Stomach smooth muscle (tissue), 2 donors: ENCODE measurements around the gene TLK2.
"Not testable (repeated sequence)": the region's sequence is repeated elsewhere in the genome, so short reads cannot be mapped to it uniquely, and the experiment has no call there.

Source experiments
- H3K27ac ChIP-seq: one replicate; pipeline ENCODE4 v1.7.0; 2013; ENCODE audit warnings: mild to moderate bottlenecking, low read length, inconsistent platforms
- H3K27me3 ChIP-seq, 2 donors: one replicate each; pipeline ENCODE4 v1.7.0; 2013; ENCODE audit warnings: low read length in 2 of 2; ENCODE audit not compliant: insufficient read depth in 2 of 2, control insufficient read depth in 1 of 2
- H3K36me3 ChIP-seq, 2 donors: one replicate each; pipeline ENCODE4 v1.7.0; 2013; ENCODE audit warnings: low read length in 2 of 2; ENCODE audit not compliant: control insufficient read depth in 2 of 2, insufficient read depth in 2 of 2
- H3K4me1 ChIP-seq: one replicate; pipeline ENCODE4 v1.7.0; 2013; ENCODE audit warnings: low read length; ENCODE audit not compliant: control insufficient read depth, insufficient read depth
- H3K4me3 ChIP-seq, 2 donors: one replicate each; pipeline ENCODE4 v1.7.0; 2013; ENCODE audit warnings: low read length in 2 of 2
- H3K9ac ChIP-seq, 2 donors: one replicate each; pipeline ENCODE4 v1.7.0; 2013; ENCODE audit warnings: low read length in 2 of 2, mild to moderate bottlenecking in 1 of 2
- H3K9me3 ChIP-seq, 2 donors: one replicate each; pipeline ENCODE4 v1.7.0; 2013; ENCODE audit warnings: low read length in 2 of 2; ENCODE audit not compliant: control insufficient read depth in 2 of 2
- donor health status: healthy.
- donor health status: Pancreatic carcinoma.

TLK2 gene

DNA sequence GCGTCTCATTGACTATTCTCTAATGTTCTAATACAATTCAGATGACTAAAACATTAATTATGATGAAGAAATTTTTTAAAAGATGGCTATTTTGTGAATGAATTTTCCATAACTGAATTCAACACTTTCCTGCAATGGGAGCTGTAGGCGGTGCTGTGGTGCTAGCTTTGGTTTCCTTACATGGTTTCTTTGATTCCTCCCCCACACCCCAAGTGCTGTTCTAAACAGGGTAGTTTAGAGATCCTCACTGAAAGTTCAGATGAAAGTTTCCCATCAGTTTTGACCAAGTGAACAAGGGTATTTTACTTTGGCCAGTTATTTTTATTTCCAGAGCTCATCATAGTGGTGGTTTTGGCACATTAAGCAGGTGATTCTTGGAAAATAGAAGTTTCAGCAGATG, 122.8 kb downstream of the TLK2 start:
- Histone ChIP-seq H3K36me3 (peaks cover 32 to 34% of the 10 kb centered on the region in 2 donors), H3K27ac (no peak overlapping the region), H3K9me3 (no peaks in the 10 kb centered on the region), H3K4me3 (no peak overlapping the region), H3K4me1 (no peaks in the 10 kb centered on the region), H3K27me3 (no peaks in the 10 kb centered on the region), H3K9ac (no peak overlapping the region)

DNA sequence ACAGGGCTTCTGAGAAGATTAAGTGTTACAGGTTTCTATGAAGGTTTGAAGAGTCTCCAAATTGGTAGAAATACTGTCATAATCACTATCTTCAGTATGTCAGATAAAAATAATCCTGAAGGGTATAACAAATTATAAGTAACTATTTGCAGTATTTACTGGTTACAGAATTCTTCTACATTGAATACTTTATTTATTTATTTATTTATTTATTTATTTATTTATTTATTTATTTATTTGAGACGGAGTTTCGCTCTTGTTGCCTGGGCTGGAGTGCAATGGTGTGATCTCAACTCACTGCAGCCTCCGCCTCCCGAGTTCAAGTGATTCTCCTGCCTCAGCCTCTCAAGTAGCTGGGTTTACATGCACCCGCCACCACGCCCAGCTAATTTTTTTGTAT, 125.2 kb downstream of the TLK2 start:
- not testable (repeated sequence) for H3K27ac ChIP-seq, H3K4me1 ChIP-seq, H3K4me3 ChIP-seq, H3K9me3 ChIP-seq, H3K27me3 ChIP-seq, H3K9ac ChIP-seq
- H3K36me3 ChIP-seq, result peaks cover 38 to 39% of the 10 kb centered on the region in 2 donors

DNA sequence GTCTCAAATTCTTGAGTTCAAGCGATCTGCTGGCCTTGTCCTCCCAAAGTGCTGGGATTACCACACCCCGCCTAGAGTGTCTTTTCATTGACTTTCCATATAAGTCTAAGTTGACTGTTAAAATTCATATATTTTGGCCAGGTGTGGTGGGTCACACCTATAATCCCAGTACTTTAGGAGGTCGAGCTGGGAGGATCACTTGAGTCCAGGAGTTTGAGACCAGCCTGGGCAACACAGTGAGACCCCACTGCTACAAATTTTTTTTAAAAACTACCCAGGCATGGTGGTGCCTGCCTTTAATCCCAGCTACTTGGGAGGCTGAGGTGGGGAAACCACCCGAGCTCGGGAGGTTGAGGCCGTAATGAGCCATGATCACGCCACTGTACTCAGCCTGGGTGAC, 127.0 kb downstream of the TLK2 start:
- H3K4me3 ChIP-seq, result no peak overlapping the region
- H3K36me3 ChIP-seq, result peaks cover 45% of the 10 kb centered on the region in 2 donors
- no peak overlapping the region for H3K9ac ChIP-seq
- no peaks in the 10 kb centered on the region for H3K27me3 ChIP-seq
- no peak overlapping the region for H3K27ac ChIP-seq
- H3K4me1 ChIP-seq, result no peaks in the 10 kb centered on the region
- H3K9me3 ChIP-seq, result no peaks in the 10 kb centered on the region

DNA sequence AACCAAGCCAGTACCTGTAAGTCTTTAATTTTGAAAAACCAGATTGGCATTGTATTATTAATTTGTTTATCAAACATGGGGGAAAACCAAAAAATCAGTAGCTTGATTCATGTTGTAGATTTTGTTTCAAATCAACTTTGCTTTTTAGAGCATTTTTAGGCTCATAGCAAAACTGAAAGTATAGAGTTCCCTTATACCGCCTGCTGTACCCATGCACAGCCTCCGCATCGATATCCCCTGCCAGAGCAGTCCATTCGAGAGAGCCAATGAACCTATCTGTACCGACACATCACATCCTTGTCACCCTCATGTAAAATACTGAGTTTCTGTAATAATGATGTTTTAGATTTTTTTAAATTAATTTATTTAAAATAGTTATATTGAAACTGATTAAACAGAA, 132.7 kb downstream of the TLK2 start:
- Histone ChIP-seq H3K27me3 (no peaks in the 10 kb centered on the region), H3K4me3 (no peak overlapping the region), H3K36me3 (peaks cover 45 to 55% of the 10 kb centered on the region in 2 donors), H3K4me1 (no peaks in the 10 kb centered on the region), H3K27ac (no peak overlapping the region), H3K9ac (no peak overlapping the region), H3K9me3 (no peaks in the 10 kb centered on the region)

DNA sequence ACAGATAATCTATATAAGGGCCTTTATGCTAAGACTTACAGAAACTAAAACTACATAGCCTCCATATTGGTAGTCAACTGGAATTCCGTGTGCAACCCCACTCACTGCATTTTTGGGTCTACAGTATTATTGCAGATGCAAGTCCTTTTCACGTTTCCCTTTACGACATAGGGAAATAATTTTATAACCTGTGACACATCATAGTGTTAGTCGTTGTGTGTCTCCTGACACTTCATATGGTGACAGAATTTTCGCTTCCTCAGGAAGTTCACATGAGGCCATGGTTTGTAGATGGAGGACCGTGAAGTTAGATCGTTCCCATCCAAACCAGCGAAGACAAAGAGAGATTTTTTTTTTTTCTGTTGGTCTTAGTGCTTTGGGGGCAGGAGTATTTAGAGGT, 133.1 kb downstream of the TLK2 start:
- Histone ChIP-seq H3K27ac (no peak overlapping the region), H3K4me3 (no peak overlapping the region), H3K27me3 (no peaks in the 10 kb centered on the region), H3K36me3 (peaks cover 41 to 51% of the 10 kb centered on the region in 2 donors), H3K4me1 (no peaks in the 10 kb centered on the region), H3K9ac (no peak overlapping the region), H3K9me3 (no peaks in the 10 kb centered on the region)

DNA sequence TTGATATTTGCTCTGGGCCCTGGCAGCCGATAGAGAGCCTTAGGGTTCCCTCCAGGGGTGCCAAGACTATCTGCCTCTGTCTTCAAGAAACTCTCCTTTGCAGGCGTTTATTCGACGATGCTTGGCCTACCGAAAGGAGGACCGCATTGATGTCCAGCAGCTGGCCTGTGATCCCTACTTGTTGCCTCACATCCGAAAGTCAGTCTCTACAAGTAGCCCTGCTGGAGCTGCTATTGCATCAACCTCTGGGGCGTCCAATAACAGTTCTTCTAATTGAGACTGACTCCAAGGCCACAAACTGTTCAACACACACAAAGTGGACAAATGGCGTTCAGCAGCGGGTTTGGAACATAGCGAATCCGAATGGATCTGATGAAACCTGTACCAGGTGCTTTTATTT, 133.7 kb downstream of the TLK2 start:
- not testable (repeated sequence) for H3K27me3 ChIP-seq, H3K4me1 ChIP-seq, H3K9ac ChIP-seq, H3K4me3 ChIP-seq, H3K27ac ChIP-seq, H3K9me3 ChIP-seq
- peaks cover 38 to 51% of the 10 kb centered on the region in 2 donors for H3K36me3 ChIP-seq

DNA sequence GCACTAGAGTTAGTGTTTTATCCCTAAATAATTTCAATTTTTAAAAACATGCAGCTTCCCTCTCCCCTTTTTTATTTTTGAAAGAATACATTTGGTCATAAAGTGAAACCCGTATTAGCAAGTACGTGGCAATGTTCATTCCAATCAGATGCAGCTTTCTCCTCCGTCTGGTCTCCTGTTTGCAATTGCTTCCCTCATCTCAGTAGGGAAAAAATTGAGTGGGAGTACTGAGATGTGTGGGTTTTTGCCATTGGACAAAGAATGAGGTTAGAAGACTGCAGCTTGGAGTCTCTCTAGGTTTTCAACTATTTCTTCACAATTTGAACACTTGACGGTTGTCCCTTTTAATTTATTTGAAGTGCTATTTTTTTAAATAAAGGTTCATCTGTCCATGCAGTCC, 134.5 kb downstream of the TLK2 start:
- not testable (repeated sequence) for H3K27ac ChIP-seq, H3K9me3 ChIP-seq, H3K4me1 ChIP-seq, H3K9ac ChIP-seq, H3K27me3 ChIP-seq, H3K4me3 ChIP-seq
- peaks cover 32 to 44% of the 10 kb centered on the region in 2 donors for H3K36me3 ChIP-seq

DNA sequence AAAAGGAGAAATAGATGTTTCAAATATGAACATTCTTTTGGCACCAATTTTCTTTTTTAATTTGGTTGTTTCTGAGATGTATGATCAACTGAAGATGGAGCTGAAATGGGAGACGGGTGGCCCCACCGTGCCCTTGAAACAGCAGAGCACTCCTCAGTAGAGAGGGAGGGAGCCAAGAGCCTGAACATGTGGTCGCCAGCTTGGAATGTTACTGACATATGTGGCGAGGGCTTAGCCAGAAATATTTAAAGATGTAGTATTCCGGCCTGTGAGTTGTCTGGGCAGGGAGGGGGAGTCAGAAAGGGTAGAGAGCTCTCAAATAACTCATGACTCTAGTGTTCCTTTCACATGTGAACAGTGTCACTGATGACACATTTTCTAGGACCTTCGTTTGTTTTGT, 135.5 kb downstream of the TLK2 start:
- peaks cover 22 to 37% of the 10 kb centered on the region in 2 donors for H3K36me3 ChIP-seq
- H3K4me1 ChIP-seq, result no peaks in the 10 kb centered on the region
- H3K9me3 ChIP-seq, result no peaks in the 10 kb centered on the region
- no peak overlapping the region for H3K9ac ChIP-seq
- H3K4me3 ChIP-seq, result no peak overlapping the region
- H3K27ac ChIP-seq, result no peak overlapping the region
- H3K27me3 ChIP-seq, result no peaks in the 10 kb centered on the region

DNA sequence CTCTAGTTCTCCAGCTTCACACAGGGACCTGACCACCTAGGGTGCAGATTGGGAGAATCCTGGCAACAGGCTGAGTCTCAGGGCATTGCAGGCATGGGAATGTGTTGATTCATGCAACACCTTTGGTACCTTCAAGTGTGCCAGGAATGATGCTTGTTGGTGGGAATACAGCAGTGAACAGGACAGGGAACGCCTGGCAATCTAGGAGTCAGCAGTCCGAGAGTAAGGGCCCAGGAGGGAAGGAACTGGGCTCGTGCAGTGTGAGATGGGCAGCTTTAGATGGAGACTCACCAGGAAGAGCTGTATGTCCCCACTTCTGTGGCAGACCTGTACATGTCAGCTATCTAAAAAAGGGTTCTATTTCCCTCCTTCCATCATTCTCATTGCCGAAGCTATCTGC, 136.9 kb downstream of the TLK2 start:
- no peaks in the 10 kb centered on the region for H3K9me3 ChIP-seq

DNA sequence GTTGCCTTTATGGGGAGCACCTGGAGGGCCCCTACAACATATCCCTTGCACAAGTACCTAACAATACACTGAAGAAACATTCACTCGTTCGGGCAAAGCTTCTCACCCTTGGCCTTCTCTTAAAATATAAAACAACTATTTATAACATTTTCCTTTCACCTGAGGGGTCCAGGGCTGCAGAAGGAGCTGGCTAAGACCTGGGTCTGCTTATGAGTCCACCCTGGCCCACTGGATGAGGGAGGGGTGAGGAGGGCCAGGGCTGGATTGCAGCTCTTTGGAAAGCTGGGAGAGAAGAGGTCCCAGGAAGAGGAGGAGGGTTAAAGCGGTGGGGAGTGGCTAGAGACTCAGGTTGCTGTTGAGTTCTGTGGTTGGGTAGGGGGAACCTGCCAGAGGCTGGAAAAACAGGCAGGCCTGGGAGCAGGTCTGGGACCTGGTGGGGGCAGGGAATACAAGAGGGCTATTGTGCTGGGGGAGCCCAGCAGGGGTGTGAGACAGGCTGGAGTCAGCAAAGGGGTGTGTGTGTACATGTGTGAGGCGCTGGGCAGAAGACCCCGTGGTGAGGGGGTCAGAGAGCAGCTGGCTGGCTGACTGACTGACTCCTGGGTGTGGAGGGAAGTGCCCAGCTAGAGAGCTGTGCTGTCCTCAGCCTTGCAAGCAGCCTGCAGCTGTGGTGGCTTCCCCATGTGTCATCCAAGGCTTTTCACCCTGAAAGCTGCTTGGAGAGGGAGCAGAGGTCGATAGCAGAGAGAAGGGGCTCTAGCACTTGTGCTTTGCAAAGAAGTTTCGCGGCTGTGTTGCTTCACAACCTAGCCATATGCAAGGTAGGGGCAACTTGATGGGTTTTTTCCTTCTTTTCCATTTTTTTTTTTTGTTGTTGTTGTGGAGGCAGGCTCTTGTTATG, 138.6 kb downstream of the TLK2 start:
- Histone ChIP-seq H3K27me3 (no peaks in the 10 kb centered on the region), H3K9ac (no peak overlapping the region), H3K9me3 (no peaks in the 10 kb centered on the region), H3K27ac (no peak overlapping the region), H3K36me3 (peaks cover 7 to 17% of the 10 kb centered on the region in 2 donors), H3K4me3 (no peak overlapping the region), H3K4me1 (peaks cover 8% of the 10 kb centered on the region)

More for the DNA sequence above, 136.9 kb downstream of the TLK2 start:
- H3K4me1 ChIP-seq, result peaks cover 8% of the 10 kb centered on the region
- peaks cover 8 to 25% of the 10 kb centered on the region in 2 donors for H3K36me3 ChIP-seq
- H3K4me3 ChIP-seq, result no peak overlapping the region
- H3K27me3 ChIP-seq, result no peaks in the 10 kb centered on the region
- H3K9ac ChIP-seq, result no peak overlapping the region
- H3K27ac ChIP-seq, result no peak overlapping the region

DNA sequence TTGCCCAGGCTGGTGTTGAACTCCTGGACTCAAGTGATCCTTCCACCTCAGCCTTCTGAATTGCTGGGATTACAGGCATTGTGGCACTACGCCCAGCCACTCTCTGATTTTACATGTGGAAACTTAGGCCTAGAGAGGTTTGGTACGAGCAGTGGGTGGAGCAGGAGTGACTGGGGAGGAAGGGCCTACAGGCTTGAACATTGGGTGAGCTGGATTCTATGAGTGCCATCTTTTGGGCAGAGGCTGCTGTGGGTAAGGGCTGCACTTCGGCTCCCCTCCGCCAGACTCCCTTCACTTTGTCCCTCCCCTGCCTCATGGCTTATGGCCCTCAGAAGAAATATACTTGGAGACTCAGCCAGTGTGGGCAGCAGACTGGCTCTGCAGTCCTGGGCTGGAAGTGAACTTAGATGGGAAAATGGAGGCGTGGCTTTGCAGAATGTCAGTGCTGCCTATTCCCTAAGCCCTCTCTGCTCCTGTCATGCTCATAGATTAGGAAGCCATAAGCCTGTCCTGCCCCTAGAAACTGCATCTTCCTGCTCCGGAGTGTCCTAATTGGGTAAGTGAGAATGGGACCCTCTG, 139.4 kb downstream of the TLK2 start:
- no peaks in the 10 kb centered on the region for H3K9me3 ChIP-seq
- H3K36me3 ChIP-seq, result peaks cover 7 to 17% of the 10 kb centered on the region in 2 donors
- peaks cover 8% of the 10 kb centered on the region for H3K4me1 ChIP-seq
- no peak overlapping the region for H3K27ac ChIP-seq
- H3K9ac ChIP-seq, result no peak overlapping the region
- H3K4me3 ChIP-seq, result no peak overlapping the region
- no peaks in the 10 kb centered on the region for H3K27me3 ChIP-seq
